ENCODE results near the gene MYO1H. TPM values are rescaled to one million over a fixed set of nuclear protein-coding genes. Genes with fewer than 3 reads are reported as not detected.

Gene MYO1H, protein sequence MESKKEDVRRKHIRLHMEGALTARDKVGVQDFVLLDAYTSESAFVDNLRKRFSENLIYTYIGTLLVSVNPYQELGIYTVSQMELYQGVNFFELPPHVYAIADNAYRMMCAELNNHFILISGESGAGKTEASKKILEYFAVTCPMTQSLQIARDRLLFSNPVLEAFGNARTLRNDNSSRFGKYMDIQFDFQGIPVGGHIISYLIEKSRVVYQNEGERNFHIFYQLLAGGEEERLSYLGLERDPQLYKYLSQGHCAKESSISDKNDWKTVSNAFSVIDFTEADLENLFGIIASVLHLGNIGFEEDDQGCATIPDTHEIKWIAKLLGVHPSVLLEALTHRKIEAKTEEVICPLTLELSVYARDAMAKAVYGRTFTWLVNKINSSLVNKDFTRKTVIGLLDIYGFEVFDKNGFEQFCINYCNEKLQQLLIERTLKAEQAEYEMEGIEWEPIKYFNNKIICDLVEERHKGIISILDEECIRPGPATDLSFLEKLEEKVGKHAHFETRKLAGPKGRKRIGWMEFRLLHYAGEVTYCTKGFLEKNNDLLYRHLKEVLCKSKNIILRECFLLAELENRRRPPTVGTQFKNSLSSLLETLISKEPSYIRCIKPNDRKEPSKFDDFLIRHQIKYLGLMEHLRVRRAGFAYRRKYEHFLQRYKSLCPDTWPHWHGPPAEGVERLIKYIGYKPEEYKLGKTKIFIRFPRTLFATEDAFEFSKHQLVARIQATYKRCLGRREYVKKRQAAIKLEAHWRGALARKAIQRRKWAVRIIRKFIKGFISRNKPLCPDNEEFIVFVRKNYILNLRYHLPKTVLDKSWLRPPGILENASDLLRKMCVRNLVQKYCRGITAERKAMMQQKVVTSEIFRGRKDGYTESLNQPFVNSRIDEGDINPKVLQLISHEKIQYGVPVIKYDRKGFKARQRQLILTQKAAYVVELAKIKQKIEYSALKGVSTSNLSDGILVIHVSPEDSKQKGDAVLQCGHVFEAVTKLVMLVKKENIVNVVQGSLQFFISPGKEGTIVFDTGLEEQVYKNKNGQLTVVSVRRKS
- total RNA-seq (2014; rRNA removed; shearing (Covaris generic)) (not detected in 2 replicates), polyA plus RNA-seq (2016; fragmentation: Nextera tagmentation; extraction: Ambion mirVana) (not detected in 2 replicates)
- long read RNA-seq, result 0 reads

DNA sequence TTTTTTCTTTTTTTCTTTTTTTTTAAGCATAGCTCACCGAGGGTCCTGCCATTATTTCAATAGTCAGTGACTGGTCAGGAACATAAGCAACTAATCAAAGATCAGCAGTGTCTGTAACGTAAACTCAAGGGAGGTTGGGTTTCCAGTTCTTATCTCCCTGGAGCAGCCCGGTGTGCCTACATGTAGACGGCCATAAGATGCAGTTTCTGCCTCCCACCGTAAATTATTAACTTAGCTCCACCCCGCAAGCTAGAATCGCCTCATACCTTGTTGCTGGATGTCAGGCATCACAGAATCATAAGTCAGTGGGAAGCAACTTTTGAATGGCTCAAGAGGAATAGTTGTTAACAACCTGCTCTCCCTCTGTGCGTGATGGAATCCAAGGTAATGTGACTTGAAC is at the start of gene MYO1H:
Gene MYO1H (plus strand): TSS at position 312 of the 400 bp plus-strand sequence. CDS start 61 bp downstream, at position 373.
- no peak within 1 kb of the TSS for H3K4me3 ChIP-seq
- H3K9me3 Mint-ChIP-seq, result no peaks in the 10 kb centered on the region; the same call in 2 of the 3 replicates
- no peak within 1 kb of the TSS for H3K4me2 ChIP-seq
- DNase-seq (ENCODE audit: low spot score), result no peak
- H3K9me2 ChIP-seq (ENCODE audit: insufficient read depth), result peaks cover 11% of the 10 kb centered on the region
- H3F3A ChIP-seq (replicated peaks; ENCODE audit: low read depth), result no peaks in the 10 kb centered on the region
- no peaks in the 10 kb centered on the region for H3K27me3 Mint-ChIP-seq (ENCODE audit: insufficient read depth, low read depth, poor library complexity)
- H3K4me1 ChIP-seq (ENCODE audit: insufficient read depth), result no peaks in the 10 kb centered on the region
- no peaks in the 10 kb centered on the region for H3K27me3 ChIP-seq (ENCODE audit: insufficient read depth)
- no peaks in the 10 kb centered on the region for H4K20me1 ChIP-seq (replicated peaks; ENCODE audit: insufficient read depth)
- H3K36me3 Mint-ChIP-seq (ENCODE audit: low read depth), result no peaks in the 10 kb centered on the region
- H3K4me3 Mint-ChIP-seq, result no peak within 1 kb of the TSS
- no peak within 1 kb of the TSS for H3K27ac Mint-ChIP-seq
- no peaks in the 10 kb centered on the region for H3K79me2 ChIP-seq (replicated peaks; ENCODE audit: insufficient read depth)
- H3K27ac ChIP-seq (ENCODE audit: low read depth), result no peak within 1 kb of the TSS
- no peaks in the 10 kb centered on the region for H3K4me1 Mint-ChIP-seq
- ATAC-seq, result no peak
- H2AFZ ChIP-seq, result peak within 1 kb of the TSS; percentile 69; the same call in 1 of the 2 replicates
- no peaks in the 10 kb centered on the region for H3K36me3 ChIP-seq (ENCODE audit: insufficient read depth)
- TF ChIP-seq, protein P1, sequence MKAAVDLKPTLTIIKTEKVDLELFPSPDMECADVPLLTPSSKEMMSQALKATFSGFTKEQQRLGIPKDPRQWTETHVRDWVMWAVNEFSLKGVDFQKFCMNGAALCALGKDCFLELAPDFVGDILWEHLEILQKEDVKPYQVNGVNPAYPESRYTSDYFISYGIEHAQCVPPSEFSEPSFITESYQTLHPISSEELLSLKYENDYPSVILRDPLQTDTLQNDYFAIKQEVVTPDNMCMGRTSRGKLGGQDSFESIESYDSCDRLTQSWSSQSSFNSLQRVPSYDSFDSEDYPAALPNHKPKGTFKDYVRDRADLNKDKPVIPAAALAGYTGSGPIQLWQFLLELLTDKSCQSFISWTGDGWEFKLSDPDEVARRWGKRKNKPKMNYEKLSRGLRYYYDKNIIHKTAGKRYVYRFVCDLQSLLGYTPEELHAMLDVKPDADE (IDR thresholded peaks at IDR 0.05), result no peak
- TF ChIP-seq STAT1 (IDR thresholded peaks at IDR 0.05; ENCODE audit: unreplicated experiment) (no peak), POLR2AphosphoS5 (IDR thresholded peaks at IDR 0.05; ENCODE audit: low read depth) (no peak), JUNB (IDR thresholded peaks at IDR 0.05; ENCODE audit: unreplicated experiment) (no peak), CREB1 (CRISPR knock-in tag; IDR thresholded peaks at IDR 0.05; ENCODE audit: low read depth) (no peak), EZH2 (IDR thresholded peaks at IDR 0.05; ENCODE audit: low read depth, unreplicated experiment) (no peak), NANOG (IDR thresholded peaks at IDR 0.05; ENCODE audit: borderline replicate concordance) (no peak), ZNF114 (CRISPR knock-in tag; IDR thresholded peaks at IDR 0.05) (no peak)
- TF ChIP-seq, protein P2, sequence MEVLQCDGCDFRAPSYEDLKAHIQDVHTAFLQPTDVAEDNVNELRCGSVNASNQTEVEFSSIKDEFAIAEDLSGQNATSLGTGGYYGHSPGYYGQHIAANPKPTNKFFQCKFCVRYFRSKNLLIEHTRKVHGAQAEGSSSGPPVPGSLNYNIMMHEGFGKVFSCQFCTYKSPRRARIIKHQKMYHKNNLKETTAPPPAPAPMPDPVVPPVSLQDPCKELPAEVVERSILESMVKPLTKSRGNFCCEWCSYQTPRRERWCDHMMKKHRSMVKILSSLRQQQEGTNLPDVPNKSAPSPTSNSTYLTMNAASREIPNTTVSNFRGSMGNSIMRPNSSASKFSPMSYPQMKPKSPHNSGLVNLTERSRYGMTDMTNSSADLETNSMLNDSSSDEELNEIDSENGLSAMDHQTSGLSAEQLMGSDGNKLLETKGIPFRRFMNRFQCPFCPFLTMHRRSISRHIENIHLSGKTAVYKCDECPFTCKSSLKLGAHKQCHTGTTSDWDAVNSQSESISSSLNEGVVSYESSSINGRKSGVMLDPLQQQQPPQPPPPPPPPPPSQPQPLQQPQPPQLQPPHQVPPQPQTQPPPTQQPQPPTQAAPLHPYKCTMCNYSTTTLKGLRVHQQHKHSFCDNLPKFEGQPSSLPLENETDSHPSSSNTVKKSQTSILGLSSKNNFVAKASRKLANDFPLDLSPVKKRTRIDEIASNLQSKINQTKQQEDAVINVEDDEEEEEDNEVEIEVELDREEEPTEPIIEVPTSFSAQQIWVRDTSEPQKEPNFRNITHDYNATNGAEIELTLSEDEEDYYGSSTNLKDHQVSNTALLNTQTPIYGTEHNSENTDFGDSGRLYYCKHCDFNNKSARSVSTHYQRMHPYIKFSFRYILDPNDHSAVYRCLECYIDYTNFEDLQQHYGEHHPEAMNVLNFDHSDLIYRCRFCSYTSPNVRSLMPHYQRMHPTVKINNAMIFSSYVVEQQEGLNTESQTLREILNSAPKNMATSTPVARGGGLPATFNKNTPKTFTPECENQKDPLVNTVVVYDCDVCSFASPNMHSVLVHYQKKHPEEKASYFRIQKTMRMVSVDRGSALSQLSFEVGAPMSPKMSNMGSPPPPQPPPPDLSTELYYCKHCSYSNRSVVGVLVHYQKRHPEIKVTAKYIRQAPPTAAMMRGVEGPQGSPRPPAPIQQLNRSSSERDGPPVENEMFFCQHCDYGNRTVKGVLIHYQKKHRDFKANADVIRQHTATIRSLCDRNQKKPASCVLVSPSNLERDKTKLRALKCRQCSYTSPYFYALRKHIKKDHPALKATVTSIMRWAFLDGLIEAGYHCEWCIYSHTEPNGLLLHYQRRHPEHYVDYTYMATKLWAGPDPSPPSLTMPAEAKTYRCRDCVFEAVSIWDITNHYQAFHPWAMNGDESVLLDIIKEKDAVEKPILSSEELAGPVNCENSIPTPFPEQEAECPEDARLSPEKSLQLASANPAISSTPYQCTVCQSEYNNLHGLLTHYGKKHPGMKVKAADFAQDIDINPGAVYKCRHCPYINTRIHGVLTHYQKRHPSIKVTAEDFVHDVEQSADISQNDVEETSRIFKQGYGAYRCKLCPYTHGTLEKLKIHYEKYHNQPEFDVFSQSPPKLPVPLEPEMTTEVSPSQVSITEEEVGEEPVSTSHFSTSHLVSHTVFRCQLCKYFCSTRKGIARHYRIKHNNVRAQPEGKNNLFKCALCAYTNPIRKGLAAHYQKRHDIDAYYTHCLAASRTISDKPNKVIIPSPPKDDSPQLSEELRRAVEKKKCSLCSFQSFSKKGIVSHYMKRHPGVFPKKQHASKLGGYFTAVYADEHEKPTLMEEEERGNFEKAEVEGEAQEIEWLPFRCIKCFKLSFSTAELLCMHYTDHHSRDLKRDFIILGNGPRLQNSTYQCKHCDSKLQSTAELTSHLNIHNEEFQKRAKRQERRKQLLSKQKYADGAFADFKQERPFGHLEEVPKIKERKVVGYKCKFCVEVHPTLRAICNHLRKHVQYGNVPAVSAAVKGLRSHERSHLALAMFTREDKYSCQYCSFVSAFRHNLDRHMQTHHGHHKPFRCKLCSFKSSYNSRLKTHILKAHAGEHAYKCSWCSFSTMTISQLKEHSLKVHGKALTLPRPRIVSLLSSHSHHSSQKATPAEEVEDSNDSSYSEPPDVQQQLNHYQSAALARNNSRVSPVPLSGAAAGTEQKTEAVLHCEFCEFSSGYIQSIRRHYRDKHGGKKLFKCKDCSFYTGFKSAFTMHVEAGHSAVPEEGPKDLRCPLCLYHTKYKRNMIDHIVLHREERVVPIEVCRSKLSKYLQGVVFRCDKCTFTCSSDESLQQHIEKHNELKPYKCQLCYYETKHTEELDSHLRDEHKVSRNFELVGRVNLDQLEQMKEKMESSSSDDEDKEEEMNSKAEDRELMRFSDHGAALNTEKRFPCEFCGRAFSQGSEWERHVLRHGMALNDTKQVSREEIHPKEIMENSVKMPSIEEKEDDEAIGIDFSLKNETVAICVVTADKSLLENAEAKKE (CRISPR knock-in tag; IDR thresholded peaks at IDR 0.05), result no peak
- TF ChIP-seq, protein P3, sequence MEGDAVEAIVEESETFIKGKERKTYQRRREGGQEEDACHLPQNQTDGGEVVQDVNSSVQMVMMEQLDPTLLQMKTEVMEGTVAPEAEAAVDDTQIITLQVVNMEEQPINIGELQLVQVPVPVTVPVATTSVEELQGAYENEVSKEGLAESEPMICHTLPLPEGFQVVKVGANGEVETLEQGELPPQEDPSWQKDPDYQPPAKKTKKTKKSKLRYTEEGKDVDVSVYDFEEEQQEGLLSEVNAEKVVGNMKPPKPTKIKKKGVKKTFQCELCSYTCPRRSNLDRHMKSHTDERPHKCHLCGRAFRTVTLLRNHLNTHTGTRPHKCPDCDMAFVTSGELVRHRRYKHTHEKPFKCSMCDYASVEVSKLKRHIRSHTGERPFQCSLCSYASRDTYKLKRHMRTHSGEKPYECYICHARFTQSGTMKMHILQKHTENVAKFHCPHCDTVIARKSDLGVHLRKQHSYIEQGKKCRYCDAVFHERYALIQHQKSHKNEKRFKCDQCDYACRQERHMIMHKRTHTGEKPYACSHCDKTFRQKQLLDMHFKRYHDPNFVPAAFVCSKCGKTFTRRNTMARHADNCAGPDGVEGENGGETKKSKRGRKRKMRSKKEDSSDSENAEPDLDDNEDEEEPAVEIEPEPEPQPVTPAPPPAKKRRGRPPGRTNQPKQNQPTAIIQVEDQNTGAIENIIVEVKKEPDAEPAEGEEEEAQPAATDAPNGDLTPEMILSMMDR (conservative IDR thresholded peaks at IDR 0.05; ENCODE audit: low read depth in 2 of 2), result no peak
- TF ChIP-seq, protein P4, sequence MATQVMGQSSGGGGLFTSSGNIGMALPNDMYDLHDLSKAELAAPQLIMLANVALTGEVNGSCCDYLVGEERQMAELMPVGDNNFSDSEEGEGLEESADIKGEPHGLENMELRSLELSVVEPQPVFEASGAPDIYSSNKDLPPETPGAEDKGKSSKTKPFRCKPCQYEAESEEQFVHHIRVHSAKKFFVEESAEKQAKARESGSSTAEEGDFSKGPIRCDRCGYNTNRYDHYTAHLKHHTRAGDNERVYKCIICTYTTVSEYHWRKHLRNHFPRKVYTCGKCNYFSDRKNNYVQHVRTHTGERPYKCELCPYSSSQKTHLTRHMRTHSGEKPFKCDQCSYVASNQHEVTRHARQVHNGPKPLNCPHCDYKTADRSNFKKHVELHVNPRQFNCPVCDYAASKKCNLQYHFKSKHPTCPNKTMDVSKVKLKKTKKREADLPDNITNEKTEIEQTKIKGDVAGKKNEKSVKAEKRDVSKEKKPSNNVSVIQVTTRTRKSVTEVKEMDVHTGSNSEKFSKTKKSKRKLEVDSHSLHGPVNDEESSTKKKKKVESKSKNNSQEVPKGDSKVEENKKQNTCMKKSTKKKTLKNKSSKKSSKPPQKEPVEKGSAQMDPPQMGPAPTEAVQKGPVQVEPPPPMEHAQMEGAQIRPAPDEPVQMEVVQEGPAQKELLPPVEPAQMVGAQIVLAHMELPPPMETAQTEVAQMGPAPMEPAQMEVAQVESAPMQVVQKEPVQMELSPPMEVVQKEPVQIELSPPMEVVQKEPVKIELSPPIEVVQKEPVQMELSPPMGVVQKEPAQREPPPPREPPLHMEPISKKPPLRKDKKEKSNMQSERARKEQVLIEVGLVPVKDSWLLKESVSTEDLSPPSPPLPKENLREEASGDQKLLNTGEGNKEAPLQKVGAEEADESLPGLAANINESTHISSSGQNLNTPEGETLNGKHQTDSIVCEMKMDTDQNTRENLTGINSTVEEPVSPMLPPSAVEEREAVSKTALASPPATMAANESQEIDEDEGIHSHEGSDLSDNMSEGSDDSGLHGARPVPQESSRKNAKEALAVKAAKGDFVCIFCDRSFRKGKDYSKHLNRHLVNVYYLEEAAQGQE (IDR thresholded peaks at IDR 0.05; ENCODE audit: unreplicated experiment), result no peak

All from GM23338 (cell line).